IPS-18c (cell line): ENCODE results near the gene C17orf50.

Experiments
- H3K4me3 ChIP-seq: 2 replicates; pipeline ENCODE4 v1.7.0; 2013; ENCODE audit warnings: low read depth, mild to moderate bottlenecking, low read length, moderate library complexity; ENCODE audit not compliant: insufficient read depth
- H3K9me3 ChIP-seq: one replicate; pipeline ENCODE4 v1.6.1; 2013; ENCODE audit warnings: mild to moderate bottlenecking, low read length, moderate library complexity; ENCODE audit not compliant: control insufficient read depth, insufficient read depth

Gene C17orf50

DNA sequence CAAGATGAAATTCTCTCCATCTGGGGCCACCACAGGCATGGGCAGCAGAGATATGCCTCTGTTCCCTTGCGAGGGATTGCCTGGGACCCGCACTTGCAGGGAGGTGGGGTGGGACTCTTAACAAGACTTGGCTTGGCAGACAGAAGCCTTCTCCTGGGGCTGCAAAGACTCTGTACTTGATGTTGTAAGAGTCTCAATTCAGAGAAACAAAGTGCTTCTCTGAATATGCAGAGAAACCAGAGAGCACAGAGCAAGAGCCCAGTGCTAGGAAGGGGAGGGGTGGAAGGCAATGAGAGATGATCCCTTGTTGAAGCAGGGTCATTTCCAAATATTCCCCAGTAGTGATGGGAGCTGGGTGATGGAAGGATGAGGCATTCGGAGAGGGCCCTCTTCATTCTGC is 32.6 kb downstream of the C17orf50 start:
- Histone ChIP-seq H3K4me3 (no peak overlapping the region), H3K9me3 (no peaks in the 10 kb centered on the region)

DNA sequence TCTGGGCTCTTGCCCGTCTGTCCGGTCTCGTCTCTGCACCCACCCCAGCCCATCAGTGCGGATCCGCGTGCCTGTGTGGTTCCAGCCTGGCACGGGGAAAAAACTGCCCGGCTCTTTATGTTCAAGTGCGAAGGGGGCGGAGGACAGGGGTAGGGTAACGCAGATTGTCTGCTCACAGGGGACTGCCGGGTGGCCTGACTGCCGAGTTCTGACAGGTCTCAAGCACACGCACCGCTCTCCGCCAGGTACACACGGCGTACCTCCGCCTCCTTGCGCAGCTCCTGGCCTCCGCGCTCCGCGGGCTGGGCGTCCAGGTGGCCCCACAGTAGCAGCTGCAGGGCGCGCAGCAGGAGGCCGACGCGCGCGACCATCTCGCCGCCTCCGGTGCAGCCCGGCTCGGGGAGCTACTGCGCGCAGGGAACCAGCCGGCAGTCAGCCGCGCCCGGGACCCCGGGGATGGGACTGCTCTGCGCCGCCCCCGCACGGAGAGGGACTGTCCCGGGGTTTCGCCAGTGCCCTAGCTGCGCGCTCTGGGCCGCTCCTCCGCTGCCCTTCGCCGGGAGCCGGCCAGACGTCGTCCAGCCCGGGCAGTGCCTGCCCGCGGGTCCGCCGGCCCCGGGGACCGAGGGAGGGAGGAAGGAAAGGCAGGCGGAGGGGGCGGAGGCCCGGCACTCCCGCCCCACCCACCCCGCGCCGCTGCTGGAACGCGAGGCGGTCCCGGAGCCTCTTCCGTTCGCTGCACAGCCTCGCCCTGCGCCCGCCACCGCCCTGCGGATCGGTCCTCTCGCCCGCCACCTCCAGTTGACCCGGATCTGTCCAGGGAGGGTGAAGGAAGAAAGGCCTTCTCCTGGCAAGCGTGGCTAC is 34.6 kb downstream of the C17orf50 start, which contains the start of gene MMP28:
TSS of gene MMP28 (minus strand) at position 635 of the 864 bp plus-strand sequence. CDS start at position 371, 264 bp downstream.
- peak within 1 kb of the TSS; percentile 62 for H3K4me3 ChIP-seq
- no peaks in the 10 kb centered on the region for H3K9me3 ChIP-seq

DNA sequence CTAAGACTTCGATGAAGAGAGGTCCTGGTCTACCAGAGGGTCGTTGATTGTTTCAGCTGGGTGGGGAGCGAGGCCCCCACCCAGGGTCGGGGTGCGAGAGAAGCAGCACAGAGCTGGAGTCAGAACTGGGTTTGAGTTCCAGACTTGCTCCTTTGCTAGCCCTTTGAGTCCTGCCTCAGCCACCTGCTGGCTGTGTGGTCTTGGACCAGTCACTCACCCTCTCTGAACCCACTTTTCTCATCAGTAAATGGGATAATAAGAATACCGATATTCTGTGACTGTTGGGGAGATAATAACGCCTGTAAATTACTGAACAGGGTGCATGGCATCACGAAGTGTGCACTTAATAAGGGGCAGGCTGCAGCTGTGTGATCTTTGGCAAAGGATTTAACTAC is 35.2 kb downstream of the C17orf50 start:
- peak overlapping the region; percentile 62 for H3K4me3 ChIP-seq
- H3K9me3 ChIP-seq: no peaks in the 10 kb centered on the region

DNA sequence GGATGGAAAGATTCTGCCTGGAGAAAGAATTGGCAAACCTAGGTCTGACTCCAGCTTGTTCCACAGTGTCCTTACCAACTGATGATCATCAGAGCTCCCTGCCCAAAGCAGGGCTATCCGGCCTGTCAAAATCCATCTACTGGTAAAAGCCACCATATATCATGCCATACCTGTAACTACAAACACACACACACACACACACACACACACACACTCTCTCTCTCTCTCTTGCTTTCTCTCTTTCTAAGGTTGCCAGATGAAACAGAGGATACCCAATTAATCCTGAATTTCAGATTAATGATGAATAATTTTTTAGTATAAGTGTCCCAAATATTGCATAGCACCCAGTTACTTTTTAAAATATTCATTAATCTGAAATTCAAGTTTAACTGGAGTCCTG is 36.3 kb downstream of the C17orf50 start:
- H3K4me3 ChIP-seq: no peak overlapping the region
- no peaks in the 10 kb centered on the region for H3K9me3 ChIP-seq

DNA sequence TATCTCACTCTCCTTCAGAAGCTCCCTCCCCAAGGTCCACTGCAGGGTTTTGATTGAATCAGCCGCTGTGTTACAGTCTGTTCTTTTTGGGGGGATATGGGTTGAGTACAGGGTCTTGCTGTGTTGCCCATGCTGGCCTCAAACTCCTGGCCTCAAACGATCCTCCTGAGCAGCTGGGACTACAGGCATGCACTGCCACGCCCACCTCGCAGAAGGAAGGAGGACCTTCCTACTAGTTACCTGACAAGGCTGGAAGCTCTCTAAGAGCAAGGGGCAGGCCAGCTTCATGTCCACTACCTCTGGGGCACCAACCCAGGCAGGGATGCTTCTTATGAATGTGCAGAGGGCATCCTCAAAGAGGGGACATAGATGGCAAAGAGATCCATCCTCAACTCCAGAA is 36.7 kb downstream of the C17orf50 start:
- Histone ChIP-seq H3K9me3 (no peaks in the 10 kb centered on the region), H3K4me3 (no peak overlapping the region)

DNA sequence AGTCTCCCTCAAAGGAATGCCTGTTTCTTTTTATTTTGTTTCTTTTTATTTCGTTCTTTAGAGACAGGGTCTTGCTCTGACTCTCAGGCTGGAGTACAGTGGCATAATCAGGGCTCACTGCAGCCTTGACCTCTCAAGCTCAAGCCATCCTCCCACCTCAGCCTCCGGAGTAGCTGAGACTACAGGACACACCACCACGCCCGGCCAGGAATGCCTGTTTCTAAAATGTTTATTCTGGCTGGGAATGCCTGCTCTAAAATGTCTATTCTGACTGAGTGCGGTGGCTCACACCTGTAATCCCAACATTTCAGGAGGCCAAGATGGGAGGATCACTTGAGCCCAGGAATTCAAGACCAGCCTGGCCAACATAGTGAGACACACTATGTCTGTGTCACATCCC is 37.2 kb downstream of the C17orf50 start:
- Histone ChIP-seq H3K9me3 (no peaks in the 10 kb centered on the region), H3K4me3 (no peak overlapping the region)

DNA sequence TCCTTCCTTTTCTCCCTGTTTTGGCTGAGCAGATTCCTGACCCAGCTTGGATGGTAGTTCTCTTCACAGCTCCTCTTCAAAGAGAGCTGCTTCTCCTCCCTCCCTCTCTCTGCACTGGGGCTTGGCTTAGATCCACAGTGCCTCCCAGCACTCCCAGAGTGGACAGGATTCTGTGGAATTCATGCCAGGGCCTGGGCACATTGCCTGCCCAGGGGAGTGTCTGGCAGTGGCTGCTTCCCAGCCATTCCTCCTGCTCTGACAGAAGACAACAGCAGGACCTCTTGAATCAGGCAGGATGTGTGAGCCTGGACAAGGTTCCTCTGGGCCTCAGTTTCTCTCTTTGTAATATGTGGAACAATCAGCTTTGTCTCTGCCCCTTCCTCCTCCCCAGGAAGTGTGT is 39.3 kb downstream of the C17orf50 start:
- Histone ChIP-seq H3K4me3 (no peak overlapping the region), H3K9me3 (no peaks in the 10 kb centered on the region)

DNA sequence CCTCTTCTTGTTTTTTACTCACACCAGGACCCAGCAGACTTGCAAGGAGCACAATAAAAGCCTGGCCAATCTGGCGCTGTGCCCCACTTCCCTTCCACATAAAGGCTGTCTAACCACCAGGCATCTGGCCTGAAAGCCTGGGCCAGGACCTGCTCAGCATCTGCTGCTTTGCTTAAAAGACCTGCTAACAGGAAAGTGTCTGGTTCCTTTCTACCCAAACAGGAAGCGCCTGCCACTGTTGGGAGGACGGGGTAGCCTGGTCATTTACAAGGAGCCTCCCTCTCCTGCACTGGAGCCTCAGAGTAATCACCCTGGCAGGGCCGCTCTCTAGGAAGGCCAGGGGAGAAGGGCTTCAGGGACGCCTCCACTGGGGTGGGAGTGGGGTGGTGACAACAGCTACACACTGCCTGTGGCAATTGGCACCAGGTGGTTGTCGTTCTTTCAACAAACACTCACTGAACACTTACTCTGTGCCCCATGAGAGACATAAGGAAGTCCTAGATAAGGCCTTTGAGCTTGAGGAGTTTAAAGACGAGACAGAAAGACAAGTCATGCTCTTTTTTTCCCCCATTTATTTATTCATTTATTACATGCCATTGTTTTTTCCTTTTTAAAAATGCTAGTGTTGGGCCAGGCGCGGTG is 41.0 kb downstream of the C17orf50 start:
- Histone ChIP-seq H3K4me3 (no peak overlapping the region), H3K9me3 (no peaks in the 10 kb centered on the region)

DNA sequence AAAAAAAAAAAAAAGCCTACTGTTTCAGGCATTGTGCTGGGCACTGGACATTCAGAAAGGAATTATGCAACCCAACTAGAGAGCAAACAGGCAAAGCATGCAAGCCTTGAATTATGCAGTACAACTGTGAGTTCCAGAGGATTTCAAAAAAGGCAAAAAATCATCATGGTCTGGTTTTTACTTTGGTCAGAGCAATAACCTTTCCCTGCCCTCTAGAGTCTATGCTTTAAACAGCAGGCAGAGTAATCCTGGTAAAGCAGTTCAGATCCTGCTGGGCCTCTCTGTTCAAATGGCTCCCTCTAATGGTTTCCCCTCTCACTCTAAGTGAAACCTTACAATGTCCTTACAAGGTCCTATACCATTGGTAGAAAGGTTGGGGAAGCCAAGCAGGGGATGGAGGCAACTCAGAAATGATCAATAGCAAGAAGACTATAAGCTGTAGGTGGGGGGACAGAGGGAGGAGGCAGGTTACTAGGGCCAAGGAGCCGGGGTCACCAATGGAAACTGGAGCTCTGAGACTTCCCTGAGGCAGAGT is 44.0 kb downstream of the C17orf50 start:
- Histone ChIP-seq H3K4me3 (no peak overlapping the region), H3K9me3 (no peaks in the 10 kb centered on the region)

DNA sequence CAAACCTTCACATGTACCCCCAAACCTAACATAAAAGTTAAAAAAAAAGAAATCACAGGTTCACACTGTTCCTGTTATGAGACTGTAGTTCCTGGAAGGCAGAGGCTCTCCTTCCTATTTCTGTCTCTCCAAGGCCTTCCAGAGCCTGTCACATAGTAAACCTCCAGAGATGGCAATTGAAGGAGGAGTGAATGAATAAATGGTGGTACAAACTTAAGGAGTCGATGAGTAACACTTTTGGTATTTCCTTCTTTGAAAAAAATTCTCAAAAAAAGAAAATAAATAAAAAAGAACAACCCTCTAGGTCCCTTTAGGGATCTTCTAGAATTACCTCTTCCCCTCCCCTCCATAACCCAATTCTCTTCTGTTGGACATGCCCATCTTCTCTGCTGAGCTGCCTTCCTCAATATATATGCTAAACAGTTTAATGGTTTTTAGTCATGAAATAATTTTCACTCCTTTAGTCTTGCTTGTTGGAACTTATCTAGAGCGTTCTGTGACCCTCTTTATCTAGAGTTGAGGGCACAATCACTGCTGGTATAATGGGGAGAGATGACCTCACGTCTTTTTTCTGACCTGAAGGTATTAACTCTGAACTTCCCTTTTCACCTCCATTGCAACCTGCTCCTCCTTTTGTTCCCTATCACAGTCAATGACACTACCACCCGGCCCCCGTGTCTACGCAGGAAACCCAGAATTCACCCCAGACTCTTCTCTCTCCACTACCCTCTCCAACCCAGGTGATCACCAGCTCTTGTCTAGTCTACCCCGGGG is 46.9 kb downstream of the C17orf50 start:
- no peaks in the 10 kb centered on the region for H3K9me3 ChIP-seq
- no peak overlapping the region for H3K4me3 ChIP-seq

DNA sequence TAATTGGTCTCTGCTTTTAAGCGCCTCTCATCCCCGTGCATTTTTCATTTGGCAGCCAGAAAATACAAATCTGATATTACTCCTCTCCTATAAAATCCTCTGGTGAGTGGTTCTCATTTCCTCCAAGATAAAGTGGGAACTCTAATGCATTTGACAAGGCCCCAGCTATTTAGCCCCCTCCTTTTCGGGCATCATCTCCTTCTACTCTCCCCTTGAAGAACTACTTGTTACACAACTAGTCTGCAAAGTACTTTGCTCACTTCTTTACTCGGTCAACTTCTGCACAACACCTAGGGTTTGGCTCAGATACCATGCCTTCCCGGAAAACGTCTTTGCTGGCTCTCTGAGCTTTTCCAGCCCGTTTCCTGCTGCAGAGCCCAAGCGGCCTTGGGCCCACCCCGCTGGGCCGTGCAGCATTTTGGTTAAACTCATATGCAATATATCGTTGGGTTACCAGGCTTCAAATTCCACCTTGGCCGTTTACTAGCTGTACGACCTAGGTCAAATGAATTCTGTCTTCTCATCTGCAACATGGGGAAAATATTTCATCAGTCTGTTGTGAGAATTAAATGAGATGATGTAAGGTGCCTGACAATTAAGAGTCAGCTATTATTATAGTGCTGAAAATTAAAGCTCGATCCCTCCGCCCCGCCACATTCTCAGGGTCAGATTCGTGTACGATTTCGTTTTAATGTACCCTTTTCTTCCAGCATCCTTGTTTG is 47.7 kb downstream of the C17orf50 start:
- H3K4me3 ChIP-seq: peak overlapping the region; percentile 96; the same call in 1 of the 2 replicates
- H3K9me3 ChIP-seq: no peaks in the 10 kb centered on the region

DNA sequence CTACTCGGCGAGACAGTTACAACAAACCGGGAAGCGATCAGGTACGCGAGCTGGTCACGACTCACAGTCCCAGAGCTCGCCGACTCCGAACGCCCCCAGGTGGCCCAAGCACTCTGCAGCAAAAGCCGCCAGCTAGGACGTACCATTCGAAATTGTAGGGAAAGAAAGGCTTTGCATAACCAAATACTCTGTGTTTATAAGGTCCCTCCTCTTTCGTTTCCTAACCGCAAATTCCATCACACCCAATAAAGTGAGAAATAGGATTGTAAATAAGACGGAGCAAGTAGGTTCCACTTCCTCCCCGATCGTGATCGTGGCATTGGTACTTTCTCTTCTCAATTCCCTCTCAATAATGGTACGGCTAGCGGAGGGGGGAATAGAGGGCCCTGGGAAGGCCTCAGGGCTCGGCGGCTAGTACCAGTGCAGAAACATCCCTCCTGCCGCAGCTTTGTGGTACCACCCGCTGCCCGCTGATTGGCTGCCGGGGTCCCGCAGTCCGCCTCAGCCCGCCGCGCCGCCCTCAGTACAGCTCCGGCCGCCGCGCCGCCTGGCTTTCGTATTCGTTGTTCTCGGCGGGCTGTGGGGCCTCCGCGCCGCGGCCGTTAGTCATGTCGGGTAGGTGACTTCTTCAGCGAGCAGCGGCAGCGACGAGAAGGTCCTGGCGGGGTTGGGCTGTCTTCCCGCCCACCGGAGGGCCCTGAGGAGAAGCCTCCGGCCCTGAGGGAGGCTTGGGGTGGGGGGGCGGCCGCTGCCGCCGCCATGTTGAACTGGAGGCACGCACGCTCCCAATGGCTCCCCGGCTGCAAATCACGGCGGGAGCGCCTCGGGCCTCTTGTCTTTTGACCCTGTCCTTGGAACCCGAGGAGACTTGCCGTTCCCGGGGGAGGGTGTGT is 48.5 kb downstream of the C17orf50 start, which contains the start of gene TAF15:
TSS of gene TAF15 (plus strand) at position 523 of the 893 bp plus-strand sequence. CDS start at position 609, 86 bp downstream.
- H3K4me3 ChIP-seq: peak within 1 kb of the TSS; percentile 96
- H3K9me3 ChIP-seq: no peaks in the 10 kb centered on the region

DNA sequence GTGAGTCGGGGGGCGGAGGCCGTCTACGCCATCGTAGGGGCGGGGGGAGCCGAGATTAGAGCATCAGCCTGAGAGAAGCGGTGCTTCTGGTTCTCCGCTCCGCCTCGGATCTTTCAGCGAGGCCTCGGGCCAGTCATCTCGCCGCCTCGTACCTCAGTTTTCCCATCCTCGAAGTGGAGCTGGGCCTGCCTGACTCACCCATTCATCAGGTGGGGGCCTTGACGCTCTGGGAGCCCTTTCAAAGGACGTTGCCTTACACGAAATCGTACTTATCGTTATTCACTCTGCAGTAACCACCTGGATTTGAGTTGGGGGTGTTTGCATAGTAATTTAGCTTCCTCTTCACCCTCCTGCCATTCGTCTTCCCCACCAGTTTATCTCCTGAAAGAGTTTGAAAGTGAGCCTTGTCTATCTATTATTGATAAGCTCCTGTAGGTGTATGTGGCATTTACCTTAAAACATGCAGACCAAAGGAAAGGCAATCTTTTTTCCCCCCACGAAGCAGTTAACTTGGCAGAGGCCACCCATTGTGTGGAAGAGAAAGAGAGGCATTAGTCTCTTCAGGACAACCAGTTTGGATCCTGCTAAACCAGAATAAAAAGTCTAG is 49.3 kb downstream of the C17orf50 start:
- Histone ChIP-seq H3K9me3 (no peaks in the 10 kb centered on the region), H3K4me3 (peak overlapping the region; percentile 96)

DNA sequence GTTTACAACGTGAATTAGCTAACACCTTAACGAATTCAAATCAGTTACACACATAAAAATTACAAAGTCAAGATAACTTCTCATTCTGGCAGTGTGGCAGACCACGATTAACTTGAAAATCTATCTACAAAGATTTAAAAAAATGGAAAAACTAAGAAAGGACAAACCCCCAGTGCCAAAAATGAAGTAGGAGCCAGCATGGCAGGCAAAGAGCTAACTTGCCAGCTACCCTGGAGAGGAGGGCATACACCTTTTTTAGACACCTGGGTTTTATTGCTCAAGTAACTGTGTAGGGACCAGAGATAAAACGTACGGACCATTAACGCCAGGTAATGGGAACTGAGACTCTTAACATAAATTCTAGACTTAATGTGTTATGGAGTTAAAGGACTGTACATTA is 51.1 kb downstream of the C17orf50 start:
- Histone ChIP-seq H3K4me3 (no peak overlapping the region), H3K9me3 (no peaks in the 10 kb centered on the region)

DNA sequence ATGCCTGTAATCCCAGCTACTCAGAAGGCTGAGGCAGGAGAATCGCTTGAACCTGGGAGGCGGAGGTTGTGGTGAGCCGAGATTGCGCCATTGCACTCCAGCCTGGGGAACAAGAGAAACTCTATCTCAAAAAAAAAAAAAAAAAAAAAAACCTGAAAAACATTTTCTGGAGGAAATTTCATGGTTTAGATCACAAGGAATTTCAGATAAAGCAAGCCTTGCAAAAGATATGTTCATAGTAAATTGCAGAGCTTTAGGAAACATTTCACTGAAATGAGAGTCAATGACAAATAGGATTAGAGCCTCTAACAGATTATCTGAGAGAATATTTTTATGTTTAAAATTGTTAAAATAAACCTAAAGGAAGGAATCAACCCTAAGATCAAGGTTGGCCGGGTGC is 51.8 kb downstream of the C17orf50 start:
- no peaks in the 10 kb centered on the region for H3K9me3 ChIP-seq
- no peak overlapping the region for H3K4me3 ChIP-seq
